Measurements from ENCODE around the gene EVPLL.
"Not testable (repeated sequence)": the region's sequence is repeated elsewhere in the genome, so short reads cannot be mapped to it uniquely, and the experiment has no call there.

EVPLL gene

GRCh38 chr17:18377437-18378204, at the start of gene EVPLL:
Gene EVPLL, plus strand, starts transcription at chr17:18377778. Its CDS starts 3,160 bp downstream, at chr17:18380938.
- no peak for DNase-seq

- no peak for DNase-seq
Observed at GRCh38 chr17:18328643-18329204, 48.9 kb upstream of the EVPLL start.

- no peak for DNase-seq
Observed at GRCh38 chr17:18331879-18332278, 45.7 kb upstream of the EVPLL start.

GRCh38 chr17:18332909-18333489, 44.6 kb upstream of the EVPLL start:
- no peak for DNase-seq

- DNase-seq = not testable (repeated sequence)
Observed at GRCh38 chr17:18338158-18338557, 39.4 kb upstream of the EVPLL start.

- DNase-seq = no peak
Observed at GRCh38 chr17:18339933-18340332, 37.6 kb upstream of the EVPLL start.

- DNase-seq = no peak
Observed at GRCh38 chr17:18344021-18344420, 33.6 kb upstream of the EVPLL start.

GRCh38 chr17:18353541-18353940, 24.0 kb upstream of the EVPLL start:
- no peak for DNase-seq

- no peak for DNase-seq
Observed at GRCh38 chr17:18356624-18357023, 21.0 kb upstream of the EVPLL start.

GRCh38 chr17:18360518-18360917, 17.1 kb upstream of the EVPLL start:
- DNase-seq = no peak

- DNase-seq = no peak
Observed at GRCh38 chr17:18361837-18362697, 15.5 kb upstream of the EVPLL start.

- DNase-seq = no peak
Observed at GRCh38 chr17:18362698-18363100, 14.9 kb upstream of the EVPLL start.

GRCh38 chr17:18363101-18364049, 14.2 kb upstream of the EVPLL start, which contains the start of gene SHMT1:
Gene SHMT1, minus strand, starts transcription at chr17:18363550. Its CDS starts 7,569 bp downstream, at chr17:18355981.
- DNase-seq = peak; percentile 80

GRCh38 chr17:18364166-18364565, 13.4 kb upstream of the EVPLL start:
- DNase-seq = no peak

- DNase-seq = no peak
Observed at GRCh38 chr17:18368946-18369345, 8.6 kb upstream of the EVPLL start.

GRCh38 chr17:18370761-18371160, 6.8 kb upstream of the EVPLL start:
- no peak for DNase-seq

GRCh38 chr17:18371455-18371854, 6.1 kb upstream of the EVPLL start:
- DNase-seq = no peak

GRCh38 chr17:18373181-18373580, 4.4 kb upstream of the EVPLL start:
- not testable (repeated sequence) for DNase-seq

GRCh38 chr17:18374216-18374615, 3.4 kb upstream of the EVPLL start:
- DNase-seq = no peak

GRCh38 chr17:18378205-18378505, 577 bp downstream of the EVPLL start:
- no peak for DNase-seq

- not testable (repeated sequence) for DNase-seq
Observed at GRCh38 chr17:18378614-18379013, 1.0 kb downstream of the EVPLL start.
